OCI-LY1 (cell line): ENCODE measurements around the gene BLVRA.
"Not testable (repeated sequence)": the region's sequence is repeated elsewhere in the genome, so short reads cannot be mapped to it uniquely, and the experiment has no call there.

ENCODE experiments used
- EZH2 ChIP-seq: fragments of 200-600 bp; sonication (generic), shearing (Covaris generic); IDR thresholded peaks from 2 replicates; pipeline ENCODE4 v1.8.0; 2017; ENCODE audit warnings: borderline replicate concordance, mixed run types, mild to moderate bottlenecking, antibody characterized with exemption, low read length, moderate library complexity, mixed read lengths
- TF ChIP-seq, protein P1 (sequence below): fragments of 200-600 bp; sonication (generic), shearing (Covaris generic); IDR thresholded peaks from 2 replicates; pipeline ENCODE4 v1.5.1; 2017; ENCODE audit warnings: mild to moderate bottlenecking, antibody characterized with exemption, low read length, moderate library complexity, mixed read lengths

- TF ChIP-seq, protein P1, sequence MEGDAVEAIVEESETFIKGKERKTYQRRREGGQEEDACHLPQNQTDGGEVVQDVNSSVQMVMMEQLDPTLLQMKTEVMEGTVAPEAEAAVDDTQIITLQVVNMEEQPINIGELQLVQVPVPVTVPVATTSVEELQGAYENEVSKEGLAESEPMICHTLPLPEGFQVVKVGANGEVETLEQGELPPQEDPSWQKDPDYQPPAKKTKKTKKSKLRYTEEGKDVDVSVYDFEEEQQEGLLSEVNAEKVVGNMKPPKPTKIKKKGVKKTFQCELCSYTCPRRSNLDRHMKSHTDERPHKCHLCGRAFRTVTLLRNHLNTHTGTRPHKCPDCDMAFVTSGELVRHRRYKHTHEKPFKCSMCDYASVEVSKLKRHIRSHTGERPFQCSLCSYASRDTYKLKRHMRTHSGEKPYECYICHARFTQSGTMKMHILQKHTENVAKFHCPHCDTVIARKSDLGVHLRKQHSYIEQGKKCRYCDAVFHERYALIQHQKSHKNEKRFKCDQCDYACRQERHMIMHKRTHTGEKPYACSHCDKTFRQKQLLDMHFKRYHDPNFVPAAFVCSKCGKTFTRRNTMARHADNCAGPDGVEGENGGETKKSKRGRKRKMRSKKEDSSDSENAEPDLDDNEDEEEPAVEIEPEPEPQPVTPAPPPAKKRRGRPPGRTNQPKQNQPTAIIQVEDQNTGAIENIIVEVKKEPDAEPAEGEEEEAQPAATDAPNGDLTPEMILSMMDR: not testable (repeated sequence)
- TF ChIP-seq EZH2: not testable (repeated sequence)
Observed at GRCh38 chr7:43773268-43773667, 14.8 kb downstream of the BLVRA start.
